ENCODE results near the gene OR5AU1. TPM values are rescaled to one million over a fixed set of nuclear protein-coding genes. Genes with fewer than 3 reads are reported as not detected.

The OR5AU1 gene
- polyA plus RNA-seq, 1 of the 3 experiments (the other 2 are of a cell fraction): not detected

- no peak overlapping the region for H3K4me2 ChIP-seq
- no peaks in the 10 kb centered on the region for H3K9me3 ChIP-seq
- no peaks in the 10 kb centered on the region for H3K9me2 ChIP-seq
- no peaks in the 10 kb centered on the region for H3K36me3 ChIP-seq (replicated peaks in 1 of 2; ENCODE audit: control insufficient read depth in 1 of 2, insufficient read depth in 2 of 2, low read length in 1 of 2)
- ChIA-PET POLR2A (no interaction called here), CTCF (no interaction called here)
- H3K79me2 ChIP-seq (ENCODE audit: insufficient read depth): no peaks in the 10 kb centered on the region
- H3K27me3 ChIP-seq (ENCODE audit: insufficient read depth): peaks cover 8% of the 10 kb centered on the region; the same call in 1 of the 2 replicates
- no peaks in the 10 kb centered on the region for H4K20me1 ChIP-seq (ENCODE audit: insufficient read depth)
- 7% methylated on average over 3 of the region's 4 CpGs for WGBS (ENCODE audit: low lambda C conversion rate)
- H3K27ac ChIP-seq (ENCODE audit: low read depth in 2 of 2, low read length in 1 of 2): no peak overlapping the region
- no peak overlapping the region for H3K4me3 ChIP-seq (ENCODE audit: low read depth in 2 of 2, low read length in 1 of 2)
- H3K4me1 ChIP-seq (ENCODE audit: control insufficient read depth in 1 of 2, insufficient read depth in 2 of 2, low read depth in 1 of 2, low read length in 1 of 2): no peaks in the 10 kb centered on the region
- no peaks in the 10 kb centered on the region for H3F3A ChIP-seq (replicated peaks; ENCODE audit: insufficient read depth)
- no peak overlapping the region for H3K9ac ChIP-seq
- H2AFZ ChIP-seq (ENCODE audit: low read depth): no peak overlapping the region
- DNase-seq: no peak
- TF ChIP-seq GABPA (IDR thresholded peaks at IDR 0.05; ENCODE audit: low read depth) (no peak), RCOR1 (IDR thresholded peaks at IDR 0.05; ENCODE audit: low read length) (no peak), RAD21 (IDR thresholded peaks at IDR 0.05; ENCODE audit: low read length) (no peak), SMC3 (IDR thresholded peaks at IDR 0.05; ENCODE audit: low read depth, low read length) (no peak), EZH2phosphoT487 (IDR thresholded peaks at IDR 0.05; ENCODE audit: borderline replicate concordance, low read depth) (no peak), FOXJ3 (CRISPR knock-in tag; IDR thresholded peaks at IDR 0.05) (no peak), MXI1 (IDR thresholded peaks at IDR 0.05; ENCODE audit: low read depth, low read length) (no peak), PBX3 (IDR thresholded peaks at IDR 0.05) (no peak), TAF1 (IDR thresholded peaks at IDR 0.05; ENCODE audit: borderline replicate concordance, low read depth, low read length) (no peak), ZBTB33 (IDR thresholded peaks at IDR 0.05; ENCODE audit: borderline replicate concordance, low read depth) (no peak), JUND (IDR thresholded peaks at IDR 0.05) (no peak), MEF2A (IDR thresholded peaks at IDR 0.05; ENCODE audit: borderline replicate concordance, low read depth) (no peak), CHD2 (IDR thresholded peaks at IDR 0.05; ENCODE audit: low read length, partially characterized antibody) (no peak), IRF3 (IDR thresholded peaks at IDR 0.05; ENCODE audit: low read depth, low read length) (no peak), EP300 (IDR thresholded peaks at IDR 0.05; ENCODE audit: borderline replicate concordance in 1 of 2, low read depth in 1 of 2, low read length in 1 of 2) (no peak), USF1 (IDR thresholded peaks at IDR 0.05; ENCODE audit: borderline replicate concordance, low read depth) (no peak), YY1 (IDR thresholded peaks at IDR 0.05; ENCODE audit: low read depth) (no peak), FOSL2 (IDR thresholded peaks at IDR 0.05; ENCODE audit: borderline replicate concordance, low read depth) (no peak), NRF1 (IDR thresholded peaks at IDR 0.05; ENCODE audit: low read depth, low read length) (no peak)
Observed at GRCh38 chr14:21169573-21169972, 13.7 kb upstream of the OR5AU1 start.

Data from SK-N-SH (cell line).